ENCODE measurements around the gene GPATCH2L.

GRCh38 chr14:76168531-76168930 is 16.8 kb downstream of the GPATCH2L start:
- TF ChIP-seq SUZ12 (IDR thresholded peaks at IDR 0.05): no peak
- TF ChIP-seq ZNF384 (IDR thresholded peaks at IDR 0.05): no peak
- no peak for TF ChIP-seq FOXA1 (IDR thresholded peaks at IDR 0.05)
- no peak for TF ChIP-seq FOXM1 (IDR thresholded peaks at IDR 0.05; ENCODE audit: borderline replicate concordance)
- no peak for TF ChIP-seq BHLHE40 (IDR thresholded peaks at IDR 0.05; ENCODE audit: borderline replicate concordance)
- no peak for TF ChIP-seq ELF4 (IDR thresholded peaks at IDR 0.05)
- TF ChIP-seq TARDBP (IDR thresholded peaks at IDR 0.05): no peak
- no peak for TF ChIP-seq SP1 (IDR thresholded peaks at IDR 0.05)
- no peak for TF ChIP-seq HDGF (IDR thresholded peaks at IDR 0.05; ENCODE audit: borderline replicate concordance)
- TF ChIP-seq CTBP1 (IDR thresholded peaks at IDR 0.05; ENCODE audit: borderline replicate concordance): no peak
- no peak for TF ChIP-seq FOXK2 (IDR thresholded peaks at IDR 0.05)
- no peak for TF ChIP-seq L3MBTL2 (conservative IDR thresholded peaks at IDR 0.05)
- TF ChIP-seq NFRKB (IDR thresholded peaks at IDR 0.05): no peak
- TF ChIP-seq, protein P1, sequence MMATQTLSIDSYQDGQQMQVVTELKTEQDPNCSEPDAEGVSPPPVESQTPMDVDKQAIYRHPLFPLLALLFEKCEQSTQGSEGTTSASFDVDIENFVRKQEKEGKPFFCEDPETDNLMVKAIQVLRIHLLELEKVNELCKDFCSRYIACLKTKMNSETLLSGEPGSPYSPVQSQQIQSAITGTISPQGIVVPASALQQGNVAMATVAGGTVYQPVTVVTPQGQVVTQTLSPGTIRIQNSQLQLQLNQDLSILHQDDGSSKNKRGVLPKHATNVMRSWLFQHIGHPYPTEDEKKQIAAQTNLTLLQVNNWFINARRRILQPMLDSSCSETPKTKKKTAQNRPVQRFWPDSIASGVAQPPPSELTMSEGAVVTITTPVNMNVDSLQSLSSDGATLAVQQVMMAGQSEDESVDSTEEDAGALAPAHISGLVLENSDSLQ (IDR thresholded peaks at IDR 0.05): no peak

Data from HEK293T (cell line).